GM18519 (cell line): ENCODE measurements around the gene CA4.

Experiments
- ATAC-seq: cut with Tn5 transposase; IDR thresholded peaks from one replicate; pipeline ENCODE4 v1.9.1; 2021; ENCODE audit warnings: mild to moderate bottlenecking, moderate library complexity; ENCODE audit not compliant: unreplicated experiment, low FRiP score

CA4 gene

DNA sequence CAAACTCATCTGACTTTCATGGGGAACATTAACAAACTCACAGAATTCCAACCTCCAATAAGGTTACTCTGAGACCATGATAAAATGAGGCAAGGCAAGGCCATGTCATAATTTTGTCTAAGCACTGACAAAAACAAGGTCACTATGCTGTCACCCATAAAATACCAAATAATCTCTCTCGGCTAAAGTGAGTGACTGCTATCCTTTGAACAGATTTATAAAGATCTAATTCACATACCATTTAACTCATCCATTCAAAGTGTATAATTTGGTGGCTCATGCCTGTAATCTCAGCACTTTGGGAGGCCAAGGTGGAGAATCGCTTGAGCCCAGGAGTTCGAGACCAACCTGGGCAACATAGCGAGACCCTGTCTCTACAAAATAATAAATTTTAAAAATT, 20.6 kb upstream of the CA4 start:
- no peak for ATAC-seq

DNA sequence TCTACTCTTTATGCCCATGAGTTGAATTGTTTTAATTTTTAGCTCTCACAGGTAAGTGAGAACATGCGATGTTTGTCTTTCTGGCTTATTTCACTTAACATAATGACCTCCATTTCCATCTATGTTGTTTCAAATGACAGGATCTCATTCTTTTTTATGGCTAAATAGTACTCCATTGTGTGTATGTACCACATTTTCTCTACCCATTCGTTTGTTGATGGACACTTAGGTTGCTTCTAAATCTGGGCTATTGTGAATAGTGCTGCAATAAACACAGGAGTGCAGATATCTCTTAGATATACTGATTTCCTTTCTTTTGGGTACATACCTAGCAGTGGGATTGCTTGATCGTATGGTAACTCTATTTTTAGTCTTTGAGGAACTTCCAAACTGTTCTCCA, 19.3 kb upstream of the CA4 start:
- ATAC-seq: no peak

DNA sequence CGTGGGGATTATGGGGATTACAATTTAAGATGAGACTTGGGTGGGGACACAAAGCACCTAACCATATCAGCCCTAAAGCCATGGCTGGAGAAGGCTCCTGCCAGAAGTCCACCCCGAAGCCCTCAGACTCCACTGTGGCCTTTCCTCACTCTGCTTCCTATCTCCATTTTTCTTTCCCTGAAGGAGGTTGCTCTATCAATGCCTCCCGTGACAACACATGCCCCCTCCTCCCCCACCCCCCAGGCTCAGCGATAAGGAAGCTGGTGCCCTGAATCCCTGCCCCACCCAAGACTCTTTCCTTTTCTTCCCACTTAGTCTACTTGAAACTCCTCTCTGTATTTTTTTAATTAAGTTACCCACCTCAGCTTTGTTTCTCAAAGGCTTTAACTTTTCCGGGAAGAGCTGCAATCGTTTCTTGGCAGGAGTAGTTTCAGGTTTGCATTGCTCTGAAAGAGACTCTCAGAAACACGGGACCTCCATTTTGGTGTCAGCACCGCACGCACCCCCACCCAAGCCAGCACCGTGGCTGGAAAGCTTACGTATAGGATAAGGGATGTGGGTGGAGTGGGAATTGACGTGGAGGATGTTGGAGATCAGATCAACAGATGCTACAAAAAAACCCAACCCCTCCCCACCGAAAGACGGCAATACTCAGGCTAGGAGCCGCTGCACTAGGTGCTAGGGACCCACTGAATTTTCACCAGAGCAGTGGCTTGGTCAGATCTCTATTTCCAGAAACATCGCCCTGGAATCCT, 15.2 kb upstream of the CA4 start:
- no peak for ATAC-seq

DNA sequence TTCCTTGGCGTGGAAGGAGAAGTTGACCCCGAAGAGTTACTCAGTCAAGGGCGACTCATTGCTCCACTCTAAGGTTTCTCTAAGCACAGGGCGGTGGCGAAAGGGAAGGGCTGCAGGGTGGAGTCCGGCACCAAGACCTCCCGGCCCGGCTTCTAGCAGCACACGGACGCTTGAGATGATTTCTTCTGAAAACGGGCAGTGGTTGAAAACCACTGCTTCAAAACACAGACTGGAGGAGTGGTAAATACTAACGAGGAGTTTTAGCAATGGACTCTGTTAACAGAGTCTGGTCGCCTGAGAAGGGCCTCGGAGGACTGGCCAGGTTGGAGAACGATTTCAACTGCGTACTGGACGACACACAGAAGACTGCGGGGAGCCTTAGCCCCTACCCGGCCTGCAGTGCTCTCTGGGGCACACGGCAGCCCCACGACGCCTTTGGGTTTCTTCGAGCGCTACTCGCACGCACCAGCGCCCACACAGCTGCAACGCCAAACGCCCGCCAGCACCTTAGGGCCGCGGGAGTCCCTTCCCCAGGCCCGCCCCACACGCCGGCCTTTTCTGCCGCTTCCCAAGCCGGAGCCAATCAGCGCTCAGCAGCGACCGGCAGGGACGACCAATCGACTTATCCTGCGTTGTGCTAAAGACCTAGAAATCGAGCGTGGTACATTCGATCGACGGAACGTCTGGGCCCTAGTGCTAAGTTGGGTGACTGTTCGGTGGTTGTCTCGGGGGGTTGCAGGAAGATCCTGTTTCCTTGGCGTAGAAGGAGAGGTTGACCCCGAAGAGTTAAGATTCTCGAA, 14.4 kb upstream of the CA4 start:
- ATAC-seq: peak; percentile 67

DNA sequence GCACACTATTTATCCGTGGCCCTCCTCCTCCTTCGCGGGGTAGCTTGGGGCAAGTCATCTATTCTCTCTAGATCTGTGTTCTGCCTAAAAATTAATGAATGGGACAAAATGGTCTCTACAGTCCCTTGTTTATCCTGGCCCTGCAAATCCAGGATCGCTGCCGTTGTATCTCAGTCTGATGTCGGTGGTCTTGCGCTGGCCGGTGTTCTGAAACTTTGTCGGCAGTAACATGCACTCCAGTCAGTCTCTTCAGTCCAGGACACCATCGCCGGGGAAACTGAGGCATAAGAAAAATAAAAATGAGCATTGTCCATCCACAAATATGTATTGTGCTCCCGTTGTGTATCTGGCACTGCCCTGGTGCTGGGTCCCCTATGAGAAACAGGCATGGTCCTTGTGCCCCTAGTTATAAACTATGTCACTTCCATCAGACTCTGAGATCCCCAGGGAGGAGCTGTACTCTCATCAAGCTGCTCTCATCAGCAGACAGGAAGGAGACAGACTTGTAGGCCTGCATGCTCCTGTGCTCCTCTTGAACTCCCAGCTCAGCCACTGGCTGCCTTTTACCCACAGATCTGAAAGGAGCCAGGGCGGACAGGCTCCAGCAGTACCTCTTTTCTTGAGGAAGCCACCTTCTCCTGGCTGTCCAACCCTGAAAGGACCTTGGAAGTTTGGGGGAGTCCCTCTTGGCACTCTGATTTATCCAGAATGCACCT, 13.7 kb upstream of the CA4 start:
- no peak for ATAC-seq

DNA sequence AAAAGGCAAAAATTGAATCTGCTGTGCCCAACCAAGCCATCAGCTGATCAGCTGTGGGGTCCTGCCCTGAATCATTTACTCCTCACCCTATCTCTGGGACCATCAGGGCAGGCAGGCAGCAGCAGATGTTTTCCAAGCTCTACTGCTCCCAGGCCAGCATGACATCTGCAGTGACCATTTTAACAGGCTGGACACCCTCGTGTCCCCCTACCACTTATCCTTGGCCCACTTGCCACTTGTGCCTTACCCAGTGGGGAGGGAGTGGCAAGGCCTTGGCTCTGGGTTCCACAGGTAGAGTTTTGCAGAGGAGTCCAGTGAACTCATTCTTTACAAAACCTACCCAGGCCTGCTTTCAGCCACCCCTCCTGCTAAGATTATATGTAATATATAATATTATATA, 12.0 kb upstream of the CA4 start:
- ATAC-seq: no peak

DNA sequence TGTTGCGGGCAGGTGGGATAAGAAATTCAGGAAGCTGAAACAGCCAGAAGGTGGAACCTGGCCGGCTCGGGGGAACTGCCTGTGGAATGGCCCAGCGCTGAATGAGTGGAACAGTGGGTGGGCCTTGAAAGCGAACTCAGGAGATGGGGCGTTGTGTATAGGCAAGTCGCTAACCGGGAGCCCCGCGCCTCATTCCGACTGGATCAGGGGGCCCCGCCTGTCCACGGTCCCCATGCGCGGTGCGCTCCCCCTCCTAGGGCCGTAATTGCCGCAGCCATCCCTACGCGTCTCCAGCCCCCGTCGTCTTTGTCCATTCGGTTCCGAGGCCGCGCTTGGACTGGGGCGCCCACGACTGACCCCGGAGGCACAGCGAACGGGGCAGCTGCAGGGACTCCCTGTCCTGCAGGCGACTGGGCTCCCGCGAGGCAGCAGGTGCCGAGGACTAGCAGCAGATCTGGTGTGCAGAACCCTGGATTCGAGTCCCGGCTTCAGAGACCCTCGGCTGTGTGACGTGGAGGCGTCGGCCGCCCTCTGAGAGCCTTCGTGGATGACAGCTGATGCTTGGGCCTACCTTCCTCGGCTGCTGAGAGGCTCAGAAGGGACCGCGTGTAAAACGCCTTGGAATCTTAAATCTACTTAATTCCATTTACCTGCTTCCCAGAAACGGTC, 10.9 kb upstream of the CA4 start:
- ATAC-seq: no peak

DNA sequence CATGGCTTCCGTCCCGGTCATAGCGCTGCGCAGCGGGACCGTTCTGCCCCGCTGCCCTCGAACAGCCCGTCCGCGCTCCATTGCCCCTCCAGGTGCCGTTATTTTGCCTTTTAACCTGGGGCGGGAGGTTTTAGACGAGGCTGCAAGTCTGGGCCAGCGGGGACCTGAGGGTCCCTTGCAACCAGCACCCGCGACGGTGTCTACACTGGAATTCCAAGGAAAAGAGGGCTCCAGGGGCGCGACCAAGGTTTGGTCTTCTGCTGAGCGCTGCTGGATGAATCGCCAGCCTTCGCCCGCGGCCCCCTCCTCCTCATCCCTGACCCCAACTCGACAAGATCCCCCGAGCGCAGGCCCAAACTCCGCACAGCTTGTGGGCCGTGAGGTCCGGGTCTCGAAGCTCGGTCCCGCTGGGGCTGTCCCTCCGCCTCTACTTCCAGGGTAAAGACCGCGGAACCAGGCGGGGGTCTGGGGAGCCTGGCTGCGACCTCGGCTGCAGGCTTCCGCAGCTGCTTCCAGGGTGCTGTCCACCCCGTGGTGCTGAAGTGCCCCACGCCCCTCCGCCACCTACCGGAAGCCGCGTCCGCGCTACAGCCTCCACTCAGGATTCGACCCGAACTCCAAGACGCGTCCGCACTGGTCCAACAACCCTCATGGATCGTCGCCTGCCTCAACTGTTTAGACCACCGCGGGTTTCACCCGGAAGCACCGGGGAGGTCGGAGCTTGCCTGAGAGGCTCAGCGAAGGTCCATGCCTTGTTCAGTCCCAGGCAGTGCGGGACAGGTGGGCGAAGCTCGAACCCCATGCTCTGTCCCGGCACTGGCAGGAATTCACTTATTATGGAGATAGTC, 10.1 kb upstream of the CA4 start:
- ATAC-seq: no peak

DNA sequence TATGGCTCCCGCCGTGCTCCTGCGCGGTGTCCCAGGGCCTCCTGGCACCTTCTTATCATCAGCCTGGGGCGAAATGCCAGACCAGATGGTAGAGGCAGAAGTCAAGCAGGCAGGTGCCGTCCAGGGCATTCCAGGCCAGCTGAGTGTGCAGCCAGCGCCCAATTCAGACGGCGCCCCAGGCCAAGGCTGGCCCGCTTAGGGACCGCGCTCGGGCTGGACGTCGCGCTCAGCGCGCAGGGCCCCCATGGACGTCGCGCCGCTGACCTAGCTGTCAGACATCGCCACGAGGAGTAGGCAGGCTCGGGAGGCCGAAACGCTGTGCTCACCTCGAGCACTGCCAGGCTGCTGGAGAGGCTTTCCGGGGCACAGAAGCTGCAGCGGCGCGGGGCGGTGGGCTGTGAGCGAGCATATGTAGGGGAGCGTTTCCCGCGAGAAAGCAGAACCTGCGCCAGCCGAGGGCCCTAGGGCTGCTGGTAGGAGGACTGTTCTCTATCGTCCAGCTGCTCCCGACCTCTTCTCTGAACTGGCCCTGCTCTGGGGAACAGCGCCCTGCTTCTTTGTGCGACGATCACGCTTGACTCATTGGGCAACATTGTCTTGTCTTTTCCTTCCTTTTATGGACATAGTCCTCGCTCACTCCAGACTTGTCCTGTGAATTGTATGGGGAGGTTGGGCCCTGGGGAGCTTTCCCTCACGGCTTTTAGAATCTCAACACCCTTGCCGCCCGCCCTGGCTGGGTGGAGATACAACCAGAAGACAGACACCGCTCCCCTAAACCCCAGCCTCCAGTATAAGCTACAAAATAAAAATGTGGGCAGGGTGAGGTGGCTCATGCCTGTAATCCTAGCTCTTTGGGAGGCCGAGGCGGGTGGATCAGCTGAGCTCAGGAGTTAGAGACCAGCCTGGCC, 8.4 kb upstream of the CA4 start:
- ATAC-seq: no peak

DNA sequence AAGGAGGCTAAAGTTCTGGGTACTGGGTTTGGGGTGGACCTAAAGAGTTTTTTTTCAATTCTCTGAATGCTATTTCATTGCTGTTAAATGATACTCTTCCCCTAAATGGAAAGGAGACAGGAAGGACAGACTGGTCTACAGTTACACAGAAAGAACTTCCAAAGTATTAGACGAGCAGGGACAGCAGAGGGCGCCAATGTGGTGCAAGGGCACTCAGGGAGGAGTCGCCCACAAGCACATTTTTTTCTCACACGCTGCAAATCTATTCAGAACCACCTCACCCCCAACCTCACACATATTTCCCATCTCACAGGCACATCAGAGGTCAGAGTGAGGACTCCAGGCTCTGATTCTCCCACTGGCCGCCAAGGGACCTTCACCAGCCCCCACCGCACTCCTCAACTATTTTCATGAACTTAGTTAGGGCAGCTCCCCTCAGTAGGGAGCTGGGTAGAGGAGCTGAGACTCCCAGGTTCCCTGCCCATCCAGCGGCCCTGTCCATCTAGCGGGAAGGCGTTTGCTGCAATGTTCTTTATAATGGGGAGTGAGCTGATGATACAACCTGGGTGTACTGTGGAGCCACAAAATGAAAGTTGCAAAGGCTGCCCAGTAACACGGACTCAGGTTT, 6.8 kb upstream of the CA4 start:
- no peak for ATAC-seq

DNA sequence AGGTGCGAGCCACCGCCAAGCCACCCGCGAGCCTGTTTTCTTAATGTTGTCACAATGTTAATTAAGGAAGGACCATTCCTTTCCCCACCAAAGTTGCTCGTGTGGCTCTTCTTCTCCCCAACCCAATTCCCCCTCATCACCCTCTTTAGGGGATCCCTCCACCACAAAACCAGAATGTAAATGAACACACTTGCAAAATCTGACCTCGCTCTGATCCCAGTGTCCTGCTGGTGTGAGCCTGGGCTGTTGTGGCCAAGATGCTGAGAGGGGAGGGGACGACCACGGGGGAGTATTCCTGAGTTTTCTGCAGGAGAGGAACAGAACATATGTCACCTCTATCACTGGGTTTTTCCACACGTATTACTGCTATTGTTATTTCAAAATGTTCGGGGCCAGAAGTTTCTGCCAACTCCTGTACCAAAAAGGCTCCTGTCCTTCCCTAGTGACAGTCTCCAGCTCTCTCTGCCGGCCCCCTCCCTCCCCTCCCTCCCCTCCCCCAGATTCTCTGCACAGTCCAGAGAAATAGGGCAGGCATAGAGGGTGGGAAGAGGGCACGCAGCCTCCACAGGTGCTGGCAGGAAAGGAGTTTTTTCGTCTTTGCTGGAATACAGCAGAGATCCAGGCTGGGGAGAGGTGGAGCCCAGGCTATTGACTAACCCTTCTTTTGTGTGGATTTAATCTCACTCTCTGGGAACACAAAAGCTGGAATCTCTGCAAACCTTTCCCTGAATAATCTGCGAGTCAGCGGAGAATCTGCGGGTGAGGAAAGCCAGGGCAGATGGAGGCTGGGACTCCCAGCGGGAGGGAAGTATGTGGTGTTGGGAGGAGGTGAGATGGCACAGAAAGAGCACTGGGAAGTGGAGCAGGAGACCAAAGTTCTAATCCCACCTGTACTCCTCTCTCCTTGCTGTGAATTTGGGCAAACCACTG, 4.5 kb upstream of the CA4 start:
- no peak for ATAC-seq

DNA sequence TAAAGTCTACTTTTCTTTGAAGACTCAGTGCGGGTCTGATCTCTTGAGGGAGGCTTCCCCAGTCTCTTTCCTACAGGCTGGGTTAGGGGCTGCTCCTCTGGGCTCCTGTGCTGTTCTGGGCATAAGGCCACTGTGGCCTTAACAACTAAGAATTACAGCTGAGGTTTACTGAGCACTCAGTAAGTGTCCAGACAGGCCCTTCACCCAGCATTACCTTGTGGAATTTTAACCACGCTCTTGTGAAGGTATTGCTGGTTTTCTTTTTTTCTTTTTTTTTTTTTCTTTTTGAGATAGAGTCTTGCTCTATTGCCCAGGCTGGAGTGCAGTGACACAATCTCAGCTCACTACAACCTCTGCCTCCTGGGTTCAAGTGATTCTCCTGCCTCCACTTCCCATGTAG, 3.6 kb upstream of the CA4 start:
- no peak for ATAC-seq

DNA sequence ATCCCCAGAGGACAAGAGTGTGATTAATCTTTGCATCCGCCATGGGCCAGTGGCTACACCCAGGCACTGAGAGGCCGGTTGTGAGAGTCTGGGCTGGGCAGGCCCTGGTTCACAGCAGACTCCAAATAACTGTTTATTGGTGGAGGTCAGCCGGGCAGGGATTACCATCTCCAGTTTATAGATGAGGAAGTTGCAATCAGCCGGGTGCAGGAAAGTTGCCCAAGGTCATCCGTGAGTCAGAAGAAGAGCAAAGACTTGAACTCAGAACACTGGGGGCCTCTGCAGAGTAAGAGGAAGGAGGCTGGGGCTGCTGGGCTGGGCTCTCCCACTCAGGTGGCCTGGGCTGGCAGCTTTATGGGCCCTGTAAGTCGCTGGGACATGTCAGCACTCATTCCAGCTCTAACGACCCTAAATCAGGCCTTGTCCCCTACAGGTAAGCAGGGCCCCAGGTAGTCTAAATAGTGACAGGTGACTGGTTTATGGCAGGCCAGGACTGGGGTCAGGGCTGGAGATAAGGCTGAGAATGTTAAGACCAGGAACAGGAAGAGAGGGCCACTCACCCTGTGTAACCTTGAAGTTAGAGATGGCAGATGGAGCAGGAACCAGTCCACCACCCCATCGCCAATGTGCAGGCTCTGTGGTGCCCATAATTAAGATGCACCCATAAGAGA, 2.1 kb upstream of the CA4 start:
- ATAC-seq: no peak

DNA sequence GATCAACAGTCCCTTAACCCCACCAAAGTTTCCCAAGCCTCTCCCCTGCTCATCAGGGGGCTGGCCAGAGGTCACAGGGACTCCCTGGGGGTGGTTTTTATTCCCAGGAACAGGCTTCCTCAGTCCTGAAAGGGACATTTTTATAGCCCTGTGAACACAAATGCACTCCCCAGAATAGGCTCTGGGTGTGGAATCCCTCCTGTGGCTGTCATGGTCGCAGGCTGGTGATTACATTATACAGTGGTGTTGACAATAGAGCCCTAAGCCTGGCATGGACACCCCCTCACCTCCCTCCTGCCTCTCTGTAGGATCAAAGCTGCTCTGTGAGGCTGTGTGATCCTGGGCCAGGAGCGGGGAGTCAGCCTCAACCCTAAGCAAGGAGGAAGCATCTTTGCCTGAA, 1.4 kb upstream of the CA4 start:
- ATAC-seq: no peak

DNA sequence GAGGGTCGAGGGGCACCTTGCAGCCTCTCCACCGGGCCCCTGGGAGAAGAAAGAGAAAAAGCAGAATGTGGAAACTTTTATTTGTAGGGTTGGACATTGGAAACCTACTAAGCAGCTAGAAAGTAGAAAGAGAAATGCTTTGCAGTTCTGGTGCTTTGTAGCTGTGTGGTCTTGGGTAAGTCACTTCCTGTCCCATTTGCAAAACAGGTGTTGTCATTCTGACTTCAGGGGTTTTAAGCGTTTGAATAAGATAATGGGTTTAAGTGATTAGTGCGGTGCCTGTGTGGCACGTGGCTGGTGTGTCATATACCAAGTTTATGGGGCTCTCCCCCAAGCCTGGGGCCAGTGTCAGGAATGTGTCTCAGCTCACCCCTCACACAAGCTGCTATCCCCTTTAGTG, 1.6 kb downstream of the CA4 start:
- ATAC-seq: no peak

DNA sequence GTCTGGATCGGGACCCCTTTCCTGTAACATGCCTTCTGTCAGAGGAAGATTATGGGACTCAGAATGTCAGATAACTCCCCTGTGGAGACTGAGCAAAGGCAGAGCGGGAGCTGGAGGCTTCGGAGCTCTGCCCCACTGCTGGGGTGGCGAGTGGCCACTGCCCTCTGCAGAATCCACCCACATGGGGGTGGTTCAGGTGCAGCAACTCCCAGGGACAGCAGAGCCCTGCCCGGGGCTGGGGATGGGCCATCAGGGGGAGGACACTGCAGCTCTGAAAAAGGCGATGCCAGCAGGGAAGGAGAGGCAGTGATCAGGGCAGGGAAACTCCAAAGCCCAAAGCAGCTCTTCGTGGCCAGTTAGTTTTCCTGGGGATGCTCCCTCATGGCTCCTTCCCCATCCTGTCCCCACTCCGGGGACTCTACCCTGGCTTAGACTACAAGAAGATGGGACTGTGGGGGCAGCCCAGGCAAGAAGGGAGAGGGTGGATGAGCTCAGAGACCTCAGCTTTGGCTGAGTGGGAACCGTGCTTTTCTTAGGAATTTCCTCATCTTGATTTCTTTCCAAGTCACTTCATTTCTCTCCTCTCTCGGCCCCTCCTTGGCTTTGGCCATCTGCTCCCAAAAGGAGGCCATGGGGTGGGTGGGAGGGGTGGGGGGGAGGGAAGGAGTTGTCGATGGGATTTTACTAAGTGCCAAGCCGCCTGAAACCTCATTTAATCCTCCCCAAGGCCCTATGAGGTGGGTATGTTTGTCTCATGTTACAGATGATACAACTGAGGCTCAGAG, 4.0 kb downstream of the CA4 start:
- no peak for ATAC-seq
